HG03045 (cell line): ENCODE data around the gene ZFYVE26.
"Not testable (repeated sequence)": the region's sequence is repeated elsewhere in the genome, so short reads cannot be mapped to it uniquely, and the experiment has no call there.

Experiments used
- ATAC-seq: cut with Tn5 transposase; IDR thresholded peaks from one replicate; pipeline ENCODE4 v1.9.1; 2021; ENCODE audit warnings: mild to moderate bottlenecking, moderate library complexity; ENCODE audit not compliant: unreplicated experiment

Gene ZFYVE26

DNA sequence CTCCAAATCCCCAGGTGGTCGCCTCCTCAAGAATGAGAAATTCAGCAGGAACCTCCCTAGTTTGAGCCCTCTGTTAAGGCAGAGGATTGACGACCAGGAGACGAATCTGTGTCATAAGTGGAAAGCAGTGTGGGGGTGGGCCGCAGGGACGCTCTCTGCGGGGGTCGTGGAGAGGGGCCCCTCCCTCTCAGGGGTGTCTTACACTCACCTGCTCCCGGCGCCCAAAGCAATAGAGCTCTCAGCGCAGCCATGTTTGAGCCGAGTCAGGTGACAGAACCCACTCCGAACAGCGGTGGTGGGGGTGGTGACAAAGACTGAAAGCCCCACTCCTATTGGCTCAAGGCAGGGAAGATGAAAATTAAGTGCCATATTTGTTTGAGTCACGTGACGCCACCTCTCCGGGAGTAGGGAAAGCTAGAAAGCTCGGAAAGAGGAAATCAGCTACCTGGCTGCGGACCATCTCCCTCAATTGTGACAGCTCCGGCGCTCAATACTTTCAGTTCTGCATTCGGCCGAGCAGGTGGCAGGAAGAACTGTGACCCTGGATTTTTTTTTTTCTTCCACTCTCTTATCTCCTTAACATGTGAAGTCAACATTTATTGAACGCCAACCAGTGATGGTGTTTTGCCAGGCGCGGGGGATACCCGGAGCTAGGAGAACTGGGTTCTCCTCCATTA is at the start of gene ZFYVE26:
Gene ZFYVE26 (minus strand): TSS at position 265 of the 677 bp plus-strand sequence. CDS start 627 bp downstream, outside the sequence.
- ATAC-seq: peak; percentile 87

DNA sequence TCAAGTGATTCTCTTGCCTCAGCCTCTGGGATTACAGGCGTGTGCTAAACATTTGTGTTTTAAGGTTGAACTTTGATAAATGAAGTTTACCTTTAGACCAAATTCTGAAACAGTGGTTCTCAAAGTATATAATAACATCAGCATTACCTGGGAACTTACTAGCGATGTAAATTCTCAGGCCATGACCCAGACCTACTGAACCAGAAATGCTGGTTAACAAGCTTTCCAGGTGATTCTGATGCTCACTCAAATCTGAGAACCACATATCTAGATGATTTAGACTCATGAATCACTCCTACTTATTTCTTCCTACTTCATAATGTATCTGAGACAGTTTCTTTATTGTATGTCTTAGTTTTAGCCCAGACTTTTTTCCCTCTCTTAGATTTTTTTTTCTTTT is 46.8 kb upstream of the ZFYVE26 start:
- ATAC-seq: no peak

DNA sequence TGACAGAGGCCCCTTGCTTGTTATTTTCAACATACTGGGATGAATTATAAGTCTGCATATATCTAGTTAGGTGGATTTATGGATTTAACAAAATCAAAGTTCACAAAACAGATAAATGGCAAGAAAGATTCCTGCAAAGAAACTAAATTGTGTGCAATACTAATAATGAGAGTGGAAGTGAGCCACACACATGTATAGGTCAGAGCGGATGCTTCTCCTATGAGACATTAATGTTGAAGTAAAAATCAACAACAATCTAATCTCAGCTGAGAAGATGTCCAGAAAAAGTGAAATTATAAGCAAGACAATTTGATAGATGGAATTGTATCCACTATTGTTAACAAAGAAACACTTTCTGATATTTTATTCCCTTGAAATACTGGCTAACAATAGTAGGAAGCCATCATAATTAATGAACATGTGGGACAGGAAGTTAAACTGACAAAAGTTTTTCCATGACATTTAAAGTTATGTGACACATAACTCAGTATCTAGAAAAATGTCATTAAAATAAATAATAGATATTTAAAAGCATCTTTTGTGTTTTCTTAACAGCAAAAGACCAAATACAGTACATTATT is 42.9 kb upstream of the ZFYVE26 start:
- no peak for ATAC-seq

- ATAC-seq: no peak
These were observed 41.5 kb upstream of the ZFYVE26 start for GRCh38 chr14:67857778-67858350.

DNA sequence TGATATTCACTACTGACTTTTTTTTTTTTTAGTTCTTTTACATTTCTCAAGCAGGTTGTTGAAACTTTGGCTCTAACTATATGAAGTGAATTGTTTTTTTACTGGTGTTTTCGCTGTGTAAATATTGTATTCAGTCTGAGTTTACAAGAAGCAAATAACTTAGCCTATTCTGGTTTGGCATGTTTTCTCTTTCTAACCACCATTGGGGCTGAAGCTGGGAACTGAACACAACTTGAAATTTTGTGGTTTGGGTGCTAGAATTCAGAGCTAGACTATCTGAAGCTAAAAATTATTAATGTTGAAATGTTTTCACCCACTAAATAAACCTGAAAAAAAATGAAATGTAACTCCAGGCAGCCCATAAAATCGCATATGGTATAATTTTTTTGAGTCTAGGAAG is 40.4 kb upstream of the ZFYVE26 start:
- ATAC-seq: no peak

GRCh38 chr14:67853715-67854114 is 37.3 kb upstream of the ZFYVE26 start:
- ATAC-seq: no peak

- no peak for ATAC-seq
These were observed 36.7 kb upstream of the ZFYVE26 start for GRCh38 chr14:67852926-67853604.

- ATAC-seq: no peak
These were observed 35.5 kb upstream of the ZFYVE26 start for GRCh38 chr14:67851785-67852410.

GRCh38 chr14:67850066-67850830 is 33.9 kb upstream of the ZFYVE26 start:
- no peak for ATAC-seq

GRCh38 chr14:67846029-67846610 is 29.7 kb upstream of the ZFYVE26 start:
- no peak for ATAC-seq

DNA sequence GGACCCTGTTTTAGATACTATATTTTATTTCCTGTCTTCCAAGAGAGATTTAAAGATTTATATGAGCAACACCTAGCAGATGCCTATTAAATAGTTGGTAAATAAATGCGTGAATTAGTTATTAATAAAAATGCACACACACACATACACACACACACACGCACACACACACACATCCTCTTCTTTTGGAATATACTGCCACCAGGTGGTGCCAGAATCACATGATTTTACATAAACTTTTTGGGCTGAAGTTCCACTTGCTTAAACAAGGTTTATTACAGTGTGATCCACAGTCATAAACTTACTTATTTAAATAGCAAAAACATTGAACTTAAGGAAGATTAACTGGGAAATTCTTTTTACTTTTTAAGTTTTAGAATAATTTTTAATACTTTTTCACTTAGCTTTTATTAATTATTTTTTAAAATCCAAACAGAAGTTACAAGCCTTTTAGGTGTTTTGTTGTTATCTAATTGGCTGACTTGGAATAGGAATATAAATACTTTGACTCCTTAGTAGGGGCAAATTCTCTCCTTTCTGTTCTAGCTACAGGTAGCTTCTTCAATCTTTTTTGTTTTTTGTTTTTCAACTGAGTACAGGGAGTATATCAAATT is 20.7 kb upstream of the ZFYVE26 start:
- no peak for ATAC-seq

GRCh38 chr14:67835596-67835995 is 19.2 kb upstream of the ZFYVE26 start:
- no peak for ATAC-seq

DNA sequence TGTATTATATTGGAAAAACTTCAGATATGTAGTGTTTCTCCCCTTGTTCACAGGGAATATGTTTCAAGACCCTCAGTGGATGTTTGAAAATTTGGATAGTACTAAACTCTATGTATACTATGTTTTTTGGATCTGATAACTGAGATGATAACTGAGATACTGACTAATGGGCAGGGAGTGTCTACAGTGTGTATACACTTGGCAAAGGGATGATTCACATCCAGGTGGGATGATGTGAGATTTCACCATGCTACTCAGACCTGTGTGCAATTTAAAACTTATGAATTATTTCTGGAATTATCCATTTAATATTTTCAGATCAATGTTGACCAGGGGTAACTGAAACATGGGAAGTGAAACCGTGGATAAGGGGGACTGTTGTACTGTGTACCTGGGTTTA is 17.0 kb upstream of the ZFYVE26 start:
- no peak for ATAC-seq

DNA sequence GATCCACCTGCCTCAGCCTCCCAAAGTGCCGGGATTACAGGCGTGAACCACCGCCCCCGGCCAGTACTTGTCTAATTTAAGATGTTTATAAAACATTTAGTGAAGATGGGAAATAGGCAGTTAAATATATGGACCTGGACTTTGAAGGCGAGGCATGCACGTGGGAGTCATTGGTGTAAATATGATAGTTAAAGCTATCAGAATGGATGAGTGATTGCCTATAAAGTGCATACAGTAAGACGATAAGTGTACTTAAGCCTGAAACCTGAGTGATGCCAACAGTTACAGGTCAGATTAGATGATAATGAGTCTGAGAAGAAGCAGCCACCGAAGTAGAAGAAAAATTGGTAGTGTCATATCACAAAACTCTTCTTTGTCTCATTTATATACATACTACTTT is 14.7 kb upstream of the ZFYVE26 start:
- ATAC-seq: no peak

GRCh38 chr14:67821121-67821520 is 4.7 kb upstream of the ZFYVE26 start:
- no peak for ATAC-seq

DNA sequence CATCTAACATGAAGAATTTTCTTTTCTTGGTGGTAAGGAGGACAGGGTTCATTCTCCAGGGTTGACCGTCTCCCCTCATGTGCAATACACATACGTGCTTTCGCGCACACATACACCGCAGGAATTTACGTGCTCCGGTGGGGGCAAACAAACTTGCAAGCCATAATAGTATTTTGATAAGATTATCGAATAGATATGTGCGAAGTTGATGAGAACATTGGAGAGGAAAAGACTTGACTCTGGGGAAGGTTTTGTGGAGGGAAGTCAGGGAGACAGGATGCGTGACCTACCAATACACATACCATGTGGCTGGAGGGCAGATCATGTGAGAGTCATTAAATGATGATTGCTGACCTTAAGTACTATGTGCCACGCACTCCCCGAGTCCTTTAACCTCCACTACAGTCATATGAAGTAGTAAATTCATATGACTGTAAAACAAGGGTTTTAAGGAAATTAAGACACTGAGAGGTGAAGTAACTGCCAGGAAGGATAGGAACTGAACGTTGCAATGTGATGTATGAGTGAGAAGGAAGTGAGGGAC is 4.1 kb upstream of the ZFYVE26 start:
- no peak for ATAC-seq

- ATAC-seq: peak; percentile 57
These were observed 3.4 kb upstream of the ZFYVE26 start, which contains the start of gene RAD51B for GRCh38 chr14:67819563-67820421. TSS of gene RAD51B (plus strand) at chr14:67819779.

DNA sequence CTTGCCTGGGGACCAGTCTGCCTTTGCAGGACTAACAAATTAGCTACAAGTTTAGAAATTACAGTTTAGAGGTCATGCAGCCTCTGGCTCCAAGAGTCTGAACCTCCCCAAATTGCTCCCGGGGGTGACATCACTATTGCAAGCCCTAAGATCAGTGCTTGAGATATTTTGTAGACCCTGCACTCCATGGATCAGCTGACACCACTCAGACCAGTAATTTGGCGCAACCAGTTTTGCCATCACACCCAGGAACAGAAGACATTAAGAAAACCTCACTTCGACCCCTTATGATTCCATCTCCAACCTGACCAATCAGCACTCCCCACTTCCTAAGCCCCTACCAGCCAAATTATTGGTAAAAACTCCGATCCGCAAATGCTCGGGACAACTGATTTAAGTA is 2.1 kb upstream of the ZFYVE26 start:
- ATAC-seq: not testable (repeated sequence)
